HCT116 (cell line): Measurements from ENCODE around the gene DMRTA2. TPM values are rescaled to one million over a fixed set of nuclear protein-coding genes. Genes with fewer than 3 reads are reported as not detected.

ENCODE experiments used
- ATAC-seq: fragments of 200-7000 bp; cut with Tn5 transposase; 2 replicates; pipeline ENCODE4 v1.9.1; 2020; ENCODE audit warnings: mild to moderate bottlenecking, moderate library complexity
- BruUV-seq: library from RNA; stranded (reverse); fragments of 400-500 nt; replicated peaks from 2 replicates; lab custom pipeline; 2021; lab: Mats Ljungman, UMichigan
- CTCF ChIA-PET: fragments of 300-600 bp; sonication (Branson Sonifier 250); formaldehyde crosslinking; loops from one replicate; lab custom pipeline; 2021; ENCODE audit warnings: antibody characterized with exemption; lab: Charles Lee
- POLR2A ChIA-PET: fragments of 300-600, 350-600 bp; sonication (Branson Sonifier 250); formaldehyde crosslinking; loops from one replicate; lab custom pipeline; 2021; ENCODE audit warnings: antibody characterized with exemption; lab: Charles Lee
- RAD21 ChIA-PET, 2 experiments: fragments of 300-600 bp; sonication (Branson Sonifier 250); formaldehyde crosslinking; loops; one replicate each; lab custom pipeline; 2023; ENCODE audit warnings: low total read pairs in 2 of 2; ENCODE audit not compliant: uncharacterized antibody in 2 of 2, unreplicated experiment in 2 of 2, low non-redundant PET in 1 of 2; lab: Charles Lee
- DNase-seq: peaks from one replicate; pipeline ENCODE4 v3.0.0-alpha.2; 2010; ENCODE audit warnings: low read depth, low spot score
- H2AFZ ChIP-seq: fragments of 200-600 bp; shearing (Covaris generic), sonication (generic); 2 replicates; pipeline ENCODE4 v1.6.1; 2017; ENCODE audit warnings: low read depth, mixed run types, mixed read lengths, antibody characterized with exemption, low read length; ENCODE audit not compliant: poor library complexity, severe bottlenecking
- H3K27ac ChIP-seq: 2 replicates; pipeline ENCODE4 v1.5.1; 2012; ENCODE audit warnings: low read depth, low read length
- H3K27me3 ChIP-seq: fragments of 200-600 bp; sonication (generic); 2 replicates; pipeline ENCODE4 v1.6.1; 2016; ENCODE audit warnings: mixed run types, low read length, mixed read lengths; ENCODE audit not compliant: insufficient read depth
- H3K36me3 ChIP-seq, 2 experiments: fragments of 200-500 bp in 1 of 2; fragments of 200-600 bp in 1 of 2; sonication (Bioruptor generic) in 1 of 2; sonication (generic) in 1 of 2; 2 replicates each; pipeline versions ENCODE4 v1.5.1 to v1.6.1; 2014 to 2016; ENCODE audit warnings: low read length in 2 of 2, inconsistent platforms in 1 of 2, mixed read lengths in 1 of 2, mixed run types in 1 of 2; ENCODE audit not compliant: insufficient read depth in 2 of 2, control insufficient read depth in 1 of 2
- H3K4me1 ChIP-seq, 2 experiments: fragments of 200-600 bp in 1 of 2; sonication (generic) in 1 of 2; 2 replicates each; pipeline versions ENCODE4 v1.5.1 to v1.6.1; 2012 to 2017; ENCODE audit warnings: low read length in 2 of 2, inconsistent platforms in 1 of 2, mild to moderate bottlenecking in 1 of 2, mixed read lengths in 1 of 2, mixed run types in 1 of 2, moderate library complexity in 1 of 2; ENCODE audit not compliant: insufficient read depth in 2 of 2, control insufficient read depth in 1 of 2
- H3K4me2 ChIP-seq: fragments of 200-600 bp; sonication (generic); 2 replicates; pipeline ENCODE4 v1.6.1; 2017; ENCODE audit warnings: mixed run types, low read length, mixed read lengths
- H3K4me3 ChIP-seq, 2 experiments: fragments of 200-600 bp in 1 of 2; sonication (generic) in 1 of 2; replicated peaks in 1 of 2; 2 replicates each; pipeline ENCODE4 v1.5.1; 2011 to 2016; ENCODE audit warnings: low read length in 2 of 2, control low read depth in 1 of 2, low read depth in 1 of 2, mild to moderate bottlenecking in 1 of 2, mixed read lengths in 1 of 2, mixed run types in 1 of 2
- H3K79me2 ChIP-seq: fragments of 200-600 bp; sonication (generic); 2 replicates; pipeline ENCODE4 v1.6.1; 2017; ENCODE audit warnings: mild to moderate bottlenecking, mixed run types, low read length, moderate library complexity, mixed read lengths; ENCODE audit not compliant: insufficient read depth
- H3K9ac ChIP-seq: fragments of 200-600 bp; sonication (generic); 2 replicates; pipeline ENCODE4 v1.6.1; 2016; ENCODE audit warnings: low read length, mixed read lengths
- H3K9me2 ChIP-seq: fragments of 200-600 bp; sonication (generic), shearing (Covaris generic); 2 replicates; pipeline ENCODE4 v1.6.1; 2017; ENCODE audit warnings: mixed run types, mild to moderate bottlenecking, moderate library complexity; ENCODE audit not compliant: insufficient read depth
- H3K9me3 ChIP-seq, 2 experiments: fragments of 200-500 bp in 1 of 2; fragments of 200-600 bp in 1 of 2; sonication (Bioruptor generic) in 1 of 2; sonication (generic) in 1 of 2; 2 replicates each; pipeline ENCODE4 v1.6.1; 2014 to 2017; ENCODE audit warnings: low read length in 2 of 2, mixed read lengths in 2 of 2, inconsistent platforms in 1 of 2, low read depth in 1 of 2, mild to moderate bottlenecking in 1 of 2, mixed run types in 1 of 2, moderate library complexity in 1 of 2; ENCODE audit not compliant: control insufficient read depth in 1 of 2, insufficient read depth in 1 of 2
- H4K20me1 ChIP-seq: fragments of 200-600 bp; sonication (generic), shearing (Covaris generic); 2 replicates; pipeline ENCODE4 v1.6.1; 2017; ENCODE audit warnings: mixed run types, mild to moderate bottlenecking, moderate library complexity; ENCODE audit not compliant: insufficient read depth
- ATF3 ChIP-seq: IDR thresholded peaks from 2 replicates; pipeline ENCODE4 v1.6.1; 2012
- CBX3 ChIP-seq: IDR thresholded peaks from 2 replicates; pipeline ENCODE4 v1.6.1; 2012; ENCODE audit warnings: low read depth
- CEBPB ChIP-seq: IDR thresholded peaks from 2 replicates; pipeline ENCODE4 v1.6.1; 2012; ENCODE audit warnings: low read depth
- ELF1 ChIP-seq: IDR thresholded peaks from 2 replicates; pipeline ENCODE4 v1.6.1; 2012; ENCODE audit warnings: low read depth, borderline replicate concordance
- JUND ChIP-seq: IDR thresholded peaks from 2 replicates; pipeline ENCODE4 v1.6.1; 2012
- POLR2A ChIP-seq: IDR thresholded peaks from 2 replicates; pipeline ENCODE4 v1.7.0; 2011; ENCODE audit warnings: borderline replicate concordance; ENCODE audit not compliant: insufficient read depth, insufficient read length; ENCODE audit errors: extremely low read depth
- RAD21 ChIP-seq: IDR thresholded peaks from 2 replicates; pipeline ENCODE4 v1.6.1; 2012; ENCODE audit warnings: low read depth, mild to moderate bottlenecking
- SP1 ChIP-seq: IDR thresholded peaks from 2 replicates; pipeline ENCODE4 v1.6.1; 2012; ENCODE audit warnings: low read depth
- ZNF274 ChIP-seq: fragments of 200-500 bp; sonication (Bioruptor generic); IDR thresholded peaks from 2 replicates; pipeline ENCODE4 v1.6.1; 2014; ENCODE audit warnings: mild to moderate bottlenecking, low read depth, low read length, inconsistent platforms
- intact Hi-C: fragments of 100-400 bp; cut with micrococcal nuclease; formaldehyde crosslinking; loops from 2 replicates; pipeline ENCODE4 v1.10.0; 2022
- total RNA-seq: library from RNA; stranded (reverse); gene quantifications from one replicate; pipeline ENCODE4 v1.2.1, GENCODE V29; 2021; ENCODE audit not compliant: unreplicated experiment
- TF ChIP-seq, protein P1 (sequence below): IDR thresholded peaks from 2 replicates; pipeline ENCODE4 v1.6.1; 2011; ENCODE audit warnings: mild to moderate bottlenecking, low read length, moderate library complexity; ENCODE audit not compliant: insufficient replicate concordance; ENCODE audit errors: extremely low read depth
- TF ChIP-seq, protein P2 (sequence below): IDR thresholded peaks from 2 replicates; pipeline ENCODE4 v1.6.1; 2012

The DMRTA2 gene
- total RNA-seq, 1 experiment from 2014 or later: not detected

- no peak overlapping the region for H3K9ac ChIP-seq
- H3K4me2 ChIP-seq: no peak overlapping the region
- H3K4me3 ChIP-seq: no peak overlapping the region
- BruUV-seq: no TSS peak
- no peaks in the 10 kb centered on the region for H3K9me3 ChIP-seq
- H3K27me3 ChIP-seq: no peaks in the 10 kb centered on the region
- H3K79me2 ChIP-seq: no peaks in the 10 kb centered on the region
- H3K9me2 ChIP-seq: no peaks in the 10 kb centered on the region
- POLR2A ChIA-PET: no interaction called here
- H3K4me1 ChIP-seq: no peaks in the 10 kb centered on the region
- DNase-seq (no peak), ATAC-seq (no peak)
- H3K36me3 ChIP-seq: no peaks in the 10 kb centered on the region; a peak in 1 of 4 replicates
- no peaks in the 10 kb centered on the region for H4K20me1 ChIP-seq
- RAD21 ChIA-PET: no interaction called here
- CTCF ChIA-PET: no interaction called here
- H2AFZ ChIP-seq: no peak overlapping the region
- intact Hi-C loops: no loop called here
- H3K27ac ChIP-seq: no peak overlapping the region
- TF ChIP-seq CEBPB: no peak
- no peak for TF ChIP-seq POLR2A
- no peak for TF ChIP-seq SP1
- TF ChIP-seq ATF3: no peak
- no peak for TF ChIP-seq CBX3
- TF ChIP-seq JUND: no peak
- no peak for TF ChIP-seq ELF1
- TF ChIP-seq, protein P1, sequence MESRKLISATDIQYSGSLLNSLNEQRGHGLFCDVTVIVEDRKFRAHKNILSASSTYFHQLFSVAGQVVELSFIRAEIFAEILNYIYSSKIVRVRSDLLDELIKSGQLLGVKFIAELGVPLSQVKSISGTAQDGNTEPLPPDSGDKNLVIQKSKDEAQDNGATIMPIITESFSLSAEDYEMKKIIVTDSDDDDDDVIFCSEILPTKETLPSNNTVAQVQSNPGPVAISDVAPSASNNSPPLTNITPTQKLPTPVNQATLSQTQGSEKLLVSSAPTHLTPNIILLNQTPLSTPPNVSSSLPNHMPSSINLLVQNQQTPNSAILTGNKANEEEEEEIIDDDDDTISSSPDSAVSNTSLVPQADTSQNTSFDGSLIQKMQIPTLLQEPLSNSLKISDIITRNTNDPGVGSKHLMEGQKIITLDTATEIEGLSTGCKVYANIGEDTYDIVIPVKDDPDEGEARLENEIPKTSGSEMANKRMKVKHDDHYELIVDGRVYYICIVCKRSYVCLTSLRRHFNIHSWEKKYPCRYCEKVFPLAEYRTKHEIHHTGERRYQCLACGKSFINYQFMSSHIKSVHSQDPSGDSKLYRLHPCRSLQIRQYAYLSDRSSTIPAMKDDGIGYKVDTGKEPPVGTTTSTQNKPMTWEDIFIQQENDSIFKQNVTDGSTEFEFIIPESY: no peak
These were observed 39.7 kb upstream of the DMRTA2 start for GRCh38 chr1:50462964-50463363.

DNA sequence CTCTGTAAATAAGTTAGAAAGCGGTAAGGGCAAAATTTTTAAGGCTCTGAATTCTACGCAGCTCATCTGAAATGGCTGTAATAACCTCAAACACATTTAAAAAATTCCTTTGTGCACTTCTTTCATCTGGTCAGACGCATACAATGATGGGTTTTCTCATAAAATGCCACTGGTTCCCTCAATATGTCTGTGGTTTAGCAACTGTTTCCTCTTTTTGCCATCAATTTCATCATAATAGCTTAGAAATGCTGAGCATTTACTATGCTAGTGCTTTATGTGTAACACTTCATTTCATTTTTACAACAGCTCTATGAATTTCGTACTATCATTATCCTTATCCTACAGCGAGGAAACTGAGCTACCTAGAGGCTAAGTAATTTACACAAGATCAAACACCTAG lies 35.3 kb upstream of the DMRTA2 start:
- Histone ChIP-seq H3K36me3 (no peaks in the 10 kb centered on the region; a peak in 1 of 4 replicates), H3K9ac (no peak overlapping the region), H3K79me2 (no peaks in the 10 kb centered on the region), H3K27ac (no peak overlapping the region), H3K9me3 (no peaks in the 10 kb centered on the region), H3K4me3 (no peak overlapping the region), H4K20me1 (no peaks in the 10 kb centered on the region), H2AFZ (no peak overlapping the region), H3K9me2 (no peaks in the 10 kb centered on the region), H3K4me2 (no peak overlapping the region), H3K27me3 (no peaks in the 10 kb centered on the region), H3K4me1 (no peaks in the 10 kb centered on the region)
- no TSS peak for BruUV-seq
- RAD21 ChIA-PET: no interaction called here
- ATAC-seq: no peak
- no peak for DNase-seq
- intact Hi-C loops: no loop called here
- POLR2A ChIA-PET: no interaction called here
- TF ChIP-seq, protein P2, sequence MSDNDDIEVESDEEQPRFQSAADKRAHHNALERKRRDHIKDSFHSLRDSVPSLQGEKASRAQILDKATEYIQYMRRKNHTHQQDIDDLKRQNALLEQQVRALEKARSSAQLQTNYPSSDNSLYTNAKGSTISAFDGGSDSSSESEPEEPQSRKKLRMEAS: no peak
- TF ChIP-seq CBX3 (no peak), CEBPB (no peak), ZNF274 (no peak), POLR2A (no peak), RAD21 (no peak), ELF1 (no peak)
- TF ChIP-seq, protein P1: no peak
- CTCF ChIA-PET: no interaction called here
